Measurements from ENCODE around the gene ISG20L2. TPM values are rescaled to one million over a fixed set of nuclear protein-coding genes. Genes with fewer than 3 reads are reported as not detected.

The ISG20L2 gene
- total RNA-seq, 1 donor from 2014 or later = 28.3 TPM

DNA sequence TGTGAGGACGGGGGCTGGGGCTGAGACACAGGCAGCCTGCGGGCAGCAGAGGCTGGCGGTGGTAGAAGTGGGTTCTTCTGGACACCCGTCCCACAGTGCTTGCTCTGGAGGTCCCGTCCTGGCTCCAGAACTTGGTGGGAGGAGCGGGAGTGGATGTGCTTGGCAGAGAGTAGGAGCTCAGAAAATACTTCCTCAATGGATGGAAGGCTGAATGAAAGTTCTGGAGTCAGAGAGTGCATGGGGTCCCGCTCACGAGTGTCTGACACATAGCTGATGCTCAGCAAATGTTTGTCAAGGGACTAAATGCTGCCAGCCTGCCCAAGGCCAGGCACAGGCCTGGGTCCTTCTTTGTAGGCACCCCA lies 37.9 kb downstream of the ISG20L2 start:
- intact Hi-C loops (cut with DNase I) = loop anchor here (5.0 kb wide), 1 partner anchor 37 kb away; the partner anchor contains the start of genes ISG20L2 and METTL25B
- Histone ChIP-seq H3K9me3 (no peaks in the 10 kb centered on the region), H3K27me3 (peaks cover 50% of the 10 kb centered on the region), H3K36me3 (no peaks in the 10 kb centered on the region), H3K27ac (no peak overlapping the region), H3K4me1 (peaks cover 10% of the 10 kb centered on the region), H3K4me3 (no peak overlapping the region)
- DNase-seq (no peak), ATAC-seq (no peak)
- TF ChIP-seq, protein P1, sequence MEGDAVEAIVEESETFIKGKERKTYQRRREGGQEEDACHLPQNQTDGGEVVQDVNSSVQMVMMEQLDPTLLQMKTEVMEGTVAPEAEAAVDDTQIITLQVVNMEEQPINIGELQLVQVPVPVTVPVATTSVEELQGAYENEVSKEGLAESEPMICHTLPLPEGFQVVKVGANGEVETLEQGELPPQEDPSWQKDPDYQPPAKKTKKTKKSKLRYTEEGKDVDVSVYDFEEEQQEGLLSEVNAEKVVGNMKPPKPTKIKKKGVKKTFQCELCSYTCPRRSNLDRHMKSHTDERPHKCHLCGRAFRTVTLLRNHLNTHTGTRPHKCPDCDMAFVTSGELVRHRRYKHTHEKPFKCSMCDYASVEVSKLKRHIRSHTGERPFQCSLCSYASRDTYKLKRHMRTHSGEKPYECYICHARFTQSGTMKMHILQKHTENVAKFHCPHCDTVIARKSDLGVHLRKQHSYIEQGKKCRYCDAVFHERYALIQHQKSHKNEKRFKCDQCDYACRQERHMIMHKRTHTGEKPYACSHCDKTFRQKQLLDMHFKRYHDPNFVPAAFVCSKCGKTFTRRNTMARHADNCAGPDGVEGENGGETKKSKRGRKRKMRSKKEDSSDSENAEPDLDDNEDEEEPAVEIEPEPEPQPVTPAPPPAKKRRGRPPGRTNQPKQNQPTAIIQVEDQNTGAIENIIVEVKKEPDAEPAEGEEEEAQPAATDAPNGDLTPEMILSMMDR (IDR thresholded peaks at IDR 0.05) = no peak

DNA sequence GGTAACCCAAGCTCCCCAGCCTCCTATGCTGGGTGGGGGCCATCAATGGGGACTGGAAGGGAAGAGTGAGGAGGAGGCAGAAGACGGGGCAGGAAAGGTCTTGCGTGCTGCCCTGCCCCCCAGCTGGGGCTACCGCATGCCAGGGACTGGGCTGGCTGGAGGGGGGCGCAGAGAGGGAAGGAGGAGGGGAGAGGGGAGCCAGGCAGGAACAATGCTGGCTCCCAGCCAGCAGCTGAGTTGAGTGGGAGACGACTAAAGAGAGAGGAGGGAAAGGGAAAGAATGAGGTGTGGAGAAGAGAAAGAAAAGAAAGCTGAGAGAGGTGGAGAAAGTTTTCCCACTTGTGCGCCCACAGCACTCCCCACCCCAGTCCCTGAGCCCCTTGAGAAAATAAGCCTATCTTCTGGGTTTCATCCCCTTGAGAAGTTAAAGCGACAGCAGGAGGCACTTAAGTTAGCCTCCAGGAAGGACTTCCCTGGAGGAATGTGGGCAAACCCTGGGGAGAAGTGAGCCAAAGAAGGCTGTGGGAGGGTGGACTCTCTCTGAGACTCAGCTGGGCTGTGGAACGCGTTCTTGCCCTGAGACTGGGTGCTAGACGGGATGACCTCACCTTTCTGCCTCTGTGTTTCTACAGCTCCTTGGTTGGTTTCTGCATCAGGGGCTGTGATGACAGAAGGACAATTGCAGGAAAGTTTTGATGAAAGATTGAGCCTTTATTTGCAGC lies 38.5 kb downstream of the ISG20L2 start:
- TF ChIP-seq, protein P1 (IDR thresholded peaks at IDR 0.05) = no peak
- no peak overlapping the region for H3K27ac ChIP-seq
- H3K27me3 ChIP-seq = peaks cover 55% of the 10 kb centered on the region
- H3K4me1 ChIP-seq = peaks cover 10% of the 10 kb centered on the region
- intact Hi-C loops (cut with DNase I) = loop anchor here (5.0 kb wide), 1 partner anchor 37 kb away; the partner anchor contains the start of genes ISG20L2 and METTL25B
- ATAC-seq = no peak
- no peaks in the 10 kb centered on the region for H3K36me3 ChIP-seq
- H3K9me3 ChIP-seq = no peaks in the 10 kb centered on the region
- no peak overlapping the region for H3K4me3 ChIP-seq
- DNase-seq = no peak

DNA sequence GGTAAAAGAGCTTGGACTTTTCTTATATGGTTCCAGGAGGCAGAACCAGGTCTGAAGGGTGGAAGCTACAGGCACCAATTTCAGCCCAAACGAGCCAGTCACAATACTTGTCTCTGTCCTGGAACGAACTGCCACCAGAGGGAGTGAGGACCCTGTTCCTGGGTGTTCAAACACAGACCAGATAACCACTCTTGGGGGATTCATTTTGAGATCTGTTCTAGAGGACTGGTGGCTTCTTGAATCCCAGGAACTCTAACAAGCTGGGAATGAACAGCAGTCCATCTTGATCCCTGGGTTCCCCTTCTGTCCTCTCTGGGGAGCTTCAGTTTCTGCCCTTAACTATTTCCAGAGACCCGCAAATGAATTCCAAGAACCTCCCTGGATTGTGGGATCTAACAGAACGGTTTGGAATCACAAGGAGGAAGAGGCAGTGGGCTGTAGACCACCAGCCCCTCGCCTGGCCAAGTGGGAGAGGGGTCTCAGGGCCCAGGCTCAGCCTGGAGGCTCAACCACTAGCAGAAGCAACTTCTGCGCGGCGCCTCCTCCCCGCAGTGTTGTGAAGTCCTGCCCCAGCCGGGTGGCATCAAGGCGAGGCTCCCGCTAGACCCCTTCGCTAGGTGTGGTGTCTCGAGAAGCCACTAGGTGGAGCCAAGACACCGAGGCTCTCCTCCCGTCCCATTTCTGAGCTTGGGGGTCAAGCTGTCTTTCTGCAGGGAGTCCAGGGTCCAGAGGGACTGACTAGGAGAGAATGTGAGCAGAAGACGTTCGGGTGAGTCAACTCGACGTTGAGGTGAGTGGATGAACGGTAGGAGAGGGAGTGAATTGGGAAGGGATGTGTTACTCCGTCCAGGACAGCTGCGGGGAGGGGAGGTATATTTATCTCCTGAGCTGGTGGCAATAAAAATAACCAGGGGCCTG lies 39.3 kb downstream of the ISG20L2 start:
- Histone ChIP-seq H3K27me3 (peaks cover 64% of the 10 kb centered on the region), H3K36me3 (no peaks in the 10 kb centered on the region), H3K4me1 (peaks cover 10% of the 10 kb centered on the region), H3K9me3 (no peaks in the 10 kb centered on the region), H3K4me3 (no peak overlapping the region), H3K27ac (no peak overlapping the region)
- intact Hi-C loops (cut with DNase I) = no loop called here
- DNase-seq (peak; percentile 79), ATAC-seq (peak; percentile 91)
- TF ChIP-seq, protein P1 (IDR thresholded peaks at IDR 0.05) = peak; percentile 91

DNA sequence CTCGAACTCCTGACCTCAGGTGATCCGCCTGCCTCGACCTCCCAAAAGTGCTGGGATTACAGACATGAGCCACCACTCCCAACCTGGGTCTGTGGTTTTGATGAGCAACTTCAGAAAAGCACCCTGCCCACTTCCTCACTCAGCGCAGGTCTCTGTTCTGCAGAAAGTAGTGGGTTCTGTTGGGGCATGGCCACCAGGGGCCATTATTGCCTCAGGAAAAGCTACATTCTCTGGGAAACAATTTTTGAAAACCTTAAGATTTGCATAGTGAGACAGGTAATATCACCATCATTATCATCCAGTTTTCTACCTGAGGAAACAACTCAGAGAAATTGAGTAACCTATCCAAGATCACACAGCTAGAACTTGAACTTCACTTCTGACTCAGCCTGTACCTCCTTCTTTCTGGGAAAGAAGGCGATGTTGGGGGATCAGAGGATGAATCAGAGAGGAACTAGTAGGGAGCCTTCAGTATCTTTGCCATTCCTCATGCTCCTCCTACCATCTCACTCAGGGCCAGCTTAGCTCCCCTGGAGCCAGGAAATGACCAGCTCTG lies 44.3 kb downstream of the ISG20L2 start:
- DNase-seq = no peak

More for the DNA sequence above, 44.3 kb downstream of the ISG20L2 start:
- H3K4me3 ChIP-seq = no peak overlapping the region
- no peak overlapping the region for H3K27ac ChIP-seq
- H3K36me3 ChIP-seq = no peaks in the 10 kb centered on the region
- H3K9me3 ChIP-seq = no peaks in the 10 kb centered on the region
- H3K4me1 ChIP-seq = no peaks in the 10 kb centered on the region
- ATAC-seq = no peak
- H3K27me3 ChIP-seq = peaks cover 63% of the 10 kb centered on the region
- intact Hi-C loops (cut with DNase I) = no loop called here
- TF ChIP-seq, protein P1 (IDR thresholded peaks at IDR 0.05) = no peak
